Measurements from ENCODE around the gene ZNF385B.

DNA sequence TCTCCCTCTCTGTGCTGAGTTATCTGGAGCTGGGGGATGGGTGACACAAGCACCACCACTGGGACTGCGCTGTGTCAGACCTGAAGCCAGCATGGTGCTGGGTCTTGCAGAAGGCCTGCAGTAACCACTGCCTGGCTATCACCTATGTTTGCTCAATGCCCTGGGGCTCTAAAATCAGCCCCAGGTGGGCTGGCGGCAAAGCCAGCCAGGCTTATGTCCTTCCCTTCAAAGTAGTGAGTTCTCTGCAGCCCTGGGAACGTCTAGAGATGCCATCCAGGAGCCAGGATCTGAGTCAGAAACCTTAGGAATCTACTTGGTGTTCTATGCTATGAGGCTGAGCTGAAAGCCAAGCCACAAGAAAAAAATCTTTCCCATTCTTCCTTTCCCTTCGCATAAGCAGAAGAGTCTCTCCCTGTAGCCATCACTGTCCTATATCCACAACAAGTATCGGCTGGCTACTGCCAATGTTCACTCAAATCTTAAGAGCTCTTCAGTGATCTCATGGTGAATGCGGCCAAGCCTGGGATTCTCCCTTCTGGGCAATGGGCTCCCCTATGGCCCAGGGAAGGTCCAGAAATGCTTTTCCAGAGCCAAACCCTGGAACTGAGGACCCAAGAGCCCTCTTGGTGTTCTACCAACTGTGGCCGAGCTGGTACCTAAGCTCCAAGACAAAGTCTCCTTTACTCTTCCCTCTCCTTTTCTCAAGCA lies 248.7 kb downstream of the ZNF385B start:
- TF ChIP-seq POLR2A (IDR thresholded peaks at IDR 0.05) (no peak), CTCF (IDR thresholded peaks at IDR 0.05) (no peak)

Measured in body of pancreas (tissue), 4 donors.